ENCODE data around the gene RCAN2. TPM values are rescaled to one million over a fixed set of nuclear protein-coding genes. Genes with fewer than 3 reads are reported as not detected.

RCAN2 gene
- total and polyA plus RNA-seq, 9 of the 15 experiments (the other 6 are each of a cell fraction or from before 2014, with no cell fraction given) = 0.04 TPM; not detected in 8

DNA sequence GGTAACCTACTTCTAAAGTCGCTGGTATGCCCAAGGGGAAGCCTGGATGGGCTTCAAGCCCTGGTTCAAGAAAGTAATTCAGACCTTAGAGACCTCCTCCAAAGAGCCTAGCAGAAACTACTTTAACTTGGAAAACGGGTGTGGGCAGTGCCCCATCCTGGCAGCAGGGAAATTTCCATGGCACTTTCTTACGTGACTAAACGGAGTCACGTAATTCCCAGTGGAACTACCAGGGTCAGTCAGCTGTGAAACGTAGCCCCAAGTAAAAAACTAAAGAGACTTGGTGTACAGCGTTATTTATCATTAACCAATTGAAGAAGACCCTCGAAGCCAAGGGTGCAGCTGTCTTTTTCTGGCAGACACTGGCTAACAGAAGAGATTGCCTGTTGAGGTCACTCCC, 114.0 kb downstream of the RCAN2 start (continued):
- TF ChIP-seq JUN (IDR thresholded peaks at IDR 0.05; ENCODE audit: borderline replicate concordance, low read depth, low read length) (no peak), JUN (CRISPR knock-in tag; IDR thresholded peaks at IDR 0.05; ENCODE audit: borderline replicate concordance) (no peak), NUFIP1 (IDR thresholded peaks at IDR 0.05; ENCODE audit: partially characterized antibody) (no peak), ZNF644 (tag; IDR thresholded peaks at IDR 0.05; ENCODE audit: low read depth) (no peak), RBM14 (IDR thresholded peaks at IDR 0.05; ENCODE audit: borderline replicate concordance, insufficient read depth, low read depth, low read length) (no peak), NR3C1 (CRISPR knock-in tag; IDR thresholded peaks at IDR 0.05) (no peak), TAL1 (IDR thresholded peaks at IDR 0.05) (no peak)
- TF ChIP-seq, protein P1, sequence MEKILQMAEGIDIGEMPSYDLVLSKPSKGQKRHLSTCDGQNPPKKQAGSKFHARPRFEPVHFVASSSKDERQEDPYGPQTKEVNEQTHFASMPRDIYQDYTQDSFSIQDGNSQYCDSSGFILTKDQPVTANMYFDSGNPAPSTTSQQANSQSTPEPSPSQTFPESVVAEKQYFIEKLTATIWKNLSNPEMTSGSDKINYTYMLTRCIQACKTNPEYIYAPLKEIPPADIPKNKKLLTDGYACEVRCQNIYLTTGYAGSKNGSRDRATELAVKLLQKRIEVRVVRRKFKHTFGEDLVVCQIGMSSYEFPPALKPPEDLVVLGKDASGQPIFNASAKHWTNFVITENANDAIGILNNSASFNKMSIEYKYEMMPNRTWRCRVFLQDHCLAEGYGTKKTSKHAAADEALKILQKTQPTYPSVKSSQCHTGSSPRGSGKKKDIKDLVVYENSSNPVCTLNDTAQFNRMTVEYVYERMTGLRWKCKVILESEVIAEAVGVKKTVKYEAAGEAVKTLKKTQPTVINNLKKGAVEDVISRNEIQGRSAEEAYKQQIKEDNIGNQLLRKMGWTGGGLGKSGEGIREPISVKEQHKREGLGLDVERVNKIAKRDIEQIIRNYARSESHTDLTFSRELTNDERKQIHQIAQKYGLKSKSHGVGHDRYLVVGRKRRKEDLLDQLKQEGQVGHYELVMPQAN (IDR thresholded peaks at IDR 0.05; ENCODE audit: borderline replicate concordance) = no peak
- TF ChIP-seq, protein P2, sequence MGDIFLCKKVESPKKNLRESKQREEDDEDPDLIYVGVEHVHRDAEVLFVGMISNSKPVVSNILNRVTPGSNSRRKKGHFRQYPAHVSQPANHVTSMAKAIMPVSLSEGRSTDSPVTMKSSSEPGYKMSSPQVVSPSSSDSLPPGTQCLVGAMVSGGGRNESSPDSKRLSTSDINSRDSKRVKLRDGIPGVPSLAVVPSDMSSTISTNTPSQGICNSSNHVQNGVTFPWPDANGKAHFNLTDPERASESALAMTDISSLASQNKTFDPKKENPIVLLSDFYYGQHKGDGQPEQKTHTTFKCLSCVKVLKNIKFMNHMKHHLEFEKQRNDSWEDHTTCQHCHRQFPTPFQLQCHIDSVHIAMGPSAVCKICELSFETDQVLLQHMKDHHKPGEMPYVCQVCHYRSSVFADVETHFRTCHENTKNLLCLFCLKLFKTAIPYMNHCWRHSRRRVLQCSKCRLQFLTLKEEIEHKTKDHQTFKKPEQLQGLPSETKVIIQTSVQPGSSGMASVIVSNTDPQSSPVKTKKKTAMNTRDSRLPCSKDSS (IDR thresholded peaks at IDR 0.05; ENCODE audit: low read depth, partially characterized antibody) = no peak
- TF ChIP-seq, protein P3, sequence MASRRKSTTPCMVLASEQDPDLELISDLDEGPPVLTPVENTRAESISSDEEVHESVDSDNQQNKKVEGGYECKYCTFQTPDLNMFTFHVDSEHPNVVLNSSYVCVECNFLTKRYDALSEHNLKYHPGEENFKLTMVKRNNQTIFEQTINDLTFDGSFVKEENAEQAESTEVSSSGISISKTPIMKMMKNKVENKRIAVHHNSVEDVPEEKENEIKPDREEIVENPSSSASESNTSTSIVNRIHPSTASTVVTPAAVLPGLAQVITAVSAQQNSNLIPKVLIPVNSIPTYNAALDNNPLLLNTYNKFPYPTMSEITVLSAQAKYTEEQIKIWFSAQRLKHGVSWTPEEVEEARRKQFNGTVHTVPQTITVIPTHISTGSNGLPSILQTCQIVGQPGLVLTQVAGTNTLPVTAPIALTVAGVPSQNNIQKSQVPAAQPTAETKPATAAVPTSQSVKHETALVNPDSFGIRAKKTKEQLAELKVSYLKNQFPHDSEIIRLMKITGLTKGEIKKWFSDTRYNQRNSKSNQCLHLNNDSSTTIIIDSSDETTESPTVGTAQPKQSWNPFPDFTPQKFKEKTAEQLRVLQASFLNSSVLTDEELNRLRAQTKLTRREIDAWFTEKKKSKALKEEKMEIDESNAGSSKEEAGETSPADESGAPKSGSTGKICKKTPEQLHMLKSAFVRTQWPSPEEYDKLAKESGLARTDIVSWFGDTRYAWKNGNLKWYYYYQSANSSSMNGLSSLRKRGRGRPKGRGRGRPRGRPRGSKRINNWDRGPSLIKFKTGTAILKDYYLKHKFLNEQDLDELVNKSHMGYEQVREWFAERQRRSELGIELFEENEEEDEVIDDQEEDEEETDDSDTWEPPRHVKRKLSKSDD (conservative IDR thresholded peaks at IDR 0.05; ENCODE audit: low read length) = no peak
- TF ChIP-seq, protein P4, sequence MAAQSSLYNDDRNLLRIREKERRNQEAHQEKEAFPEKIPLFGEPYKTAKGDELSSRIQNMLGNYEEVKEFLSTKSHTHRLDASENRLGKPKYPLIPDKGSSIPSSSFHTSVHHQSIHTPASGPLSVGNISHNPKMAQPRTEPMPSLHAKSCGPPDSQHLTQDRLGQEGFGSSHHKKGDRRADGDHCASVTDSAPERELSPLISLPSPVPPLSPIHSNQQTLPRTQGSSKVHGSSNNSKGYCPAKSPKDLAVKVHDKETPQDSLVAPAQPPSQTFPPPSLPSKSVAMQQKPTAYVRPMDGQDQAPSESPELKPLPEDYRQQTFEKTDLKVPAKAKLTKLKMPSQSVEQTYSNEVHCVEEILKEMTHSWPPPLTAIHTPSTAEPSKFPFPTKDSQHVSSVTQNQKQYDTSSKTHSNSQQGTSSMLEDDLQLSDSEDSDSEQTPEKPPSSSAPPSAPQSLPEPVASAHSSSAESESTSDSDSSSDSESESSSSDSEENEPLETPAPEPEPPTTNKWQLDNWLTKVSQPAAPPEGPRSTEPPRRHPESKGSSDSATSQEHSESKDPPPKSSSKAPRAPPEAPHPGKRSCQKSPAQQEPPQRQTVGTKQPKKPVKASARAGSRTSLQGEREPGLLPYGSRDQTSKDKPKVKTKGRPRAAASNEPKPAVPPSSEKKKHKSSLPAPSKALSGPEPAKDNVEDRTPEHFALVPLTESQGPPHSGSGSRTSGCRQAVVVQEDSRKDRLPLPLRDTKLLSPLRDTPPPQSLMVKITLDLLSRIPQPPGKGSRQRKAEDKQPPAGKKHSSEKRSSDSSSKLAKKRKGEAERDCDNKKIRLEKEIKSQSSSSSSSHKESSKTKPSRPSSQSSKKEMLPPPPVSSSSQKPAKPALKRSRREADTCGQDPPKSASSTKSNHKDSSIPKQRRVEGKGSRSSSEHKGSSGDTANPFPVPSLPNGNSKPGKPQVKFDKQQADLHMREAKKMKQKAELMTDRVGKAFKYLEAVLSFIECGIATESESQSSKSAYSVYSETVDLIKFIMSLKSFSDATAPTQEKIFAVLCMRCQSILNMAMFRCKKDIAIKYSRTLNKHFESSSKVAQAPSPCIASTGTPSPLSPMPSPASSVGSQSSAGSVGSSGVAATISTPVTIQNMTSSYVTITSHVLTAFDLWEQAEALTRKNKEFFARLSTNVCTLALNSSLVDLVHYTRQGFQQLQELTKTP (IDR thresholded peaks at IDR 0.05; ENCODE audit: low read depth in 1 of 2, partially characterized antibody in 2 of 2) = no peak

All from K562 (cell line).